H1 (cell line): ENCODE measurements around the gene GTF2IRD1. TPM values are rescaled to one million over a fixed set of nuclear protein-coding genes. Genes with fewer than 3 reads are reported as not detected.

Source experiments
- CHD7 ChIP-seq: fragments of 300-600 bp; sonication (generic); IDR thresholded peaks from 2 replicates; pipeline ENCODE4 v1.7.1; 2012; ENCODE audit warnings: low read length, moderate library complexity, mild to moderate bottlenecking, inconsistent platforms; ENCODE audit not compliant: insufficient replicate concordance
- MAX ChIP-seq: IDR thresholded peaks from 2 replicates; pipeline ENCODE4 v1.6.1; 2012; ENCODE audit warnings: inconsistent platforms
- POU5F1 ChIP-seq: IDR thresholded peaks from 2 replicates; pipeline ENCODE4 v1.6.1; 2011; ENCODE audit warnings: low read depth, mild to moderate bottlenecking, low read length, moderate library complexity
- polyA plus RNA-seq, 7 experiments: library from polyadenylated mRNA; depleted of rRNA in 3 of 7; stranded (reverse) in 5 of 7; unstranded in 2 of 7; fragments of >200 nt in 5 of 7; fragments of 200-250 nt in 2 of 7; gene quantifications; 1 replicate in 5 of 7; 2 replicates in 1 of 7; 4 replicates in 1 of 7; pipeline versions ENCODE4 v1.2.1 to v1.2.3, GENCODE V29; 2011 to 2013; ENCODE audit warnings: missing spikeins in 2 of 7, mixed read lengths in 2 of 7
- total RNA-seq: library from RNA; stranded (reverse); fragmentation: NEBNext Ultra II Directional; extraction: Animal tissue kit (Norgen Biotek cat#: 25700); gene quantifications from 2 replicates; pipeline ENCODE4 v1.2.1, GENCODE V29; 2021
- TF ChIP-seq, protein P1 (sequence below): IDR thresholded peaks from 2 replicates; pipeline ENCODE4 v1.6.1; 2012; ENCODE audit warnings: low read length, inconsistent platforms

The GTF2IRD1 gene
- total and polyA plus RNA-seq, 2 of the 8 experiments (the other 6 are each of a cell fraction or from before 2014, with no cell fraction given), result 27.4 to 45.4 TPM

- TF ChIP-seq CHD7, result no peak
- no peak for TF ChIP-seq POU5F1
- TF ChIP-seq MAX, result no peak
- TF ChIP-seq, protein P1, sequence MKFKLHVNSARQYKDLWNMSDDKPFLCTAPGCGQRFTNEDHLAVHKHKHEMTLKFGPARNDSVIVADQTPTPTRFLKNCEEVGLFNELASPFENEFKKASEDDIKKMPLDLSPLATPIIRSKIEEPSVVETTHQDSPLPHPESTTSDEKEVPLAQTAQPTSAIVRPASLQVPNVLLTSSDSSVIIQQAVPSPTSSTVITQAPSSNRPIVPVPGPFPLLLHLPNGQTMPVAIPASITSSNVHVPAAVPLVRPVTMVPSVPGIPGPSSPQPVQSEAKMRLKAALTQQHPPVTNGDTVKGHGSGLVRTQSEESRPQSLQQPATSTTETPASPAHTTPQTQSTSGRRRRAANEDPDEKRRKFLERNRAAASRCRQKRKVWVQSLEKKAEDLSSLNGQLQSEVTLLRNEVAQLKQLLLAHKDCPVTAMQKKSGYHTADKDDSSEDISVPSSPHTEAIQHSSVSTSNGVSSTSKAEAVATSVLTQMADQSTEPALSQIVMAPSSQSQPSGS, result peak; percentile 93
- TF ChIP-seq, all 59 proteins: peak for 7
Observed at GRCh38 chr7:74429153-74429747, 24.5 kb upstream of the GTF2IRD1 start (continued).
